HepG2 (cell line): Measurements from ENCODE around the gene ATP5MG. TPM values are rescaled to one million over a fixed set of nuclear protein-coding genes. Genes with fewer than 3 reads are reported as not detected.

Source experiments
- BHLHE40 ChIP-seq: IDR thresholded peaks from 2 replicates; pipeline ENCODE4 v1.6.1; 2011; ENCODE audit warnings: low read length, improper control_type of control experiment
- CBFB ChIP-seq: sonication (generic); formaldehyde crosslinking; IDR thresholded peaks from 2 replicates; pipeline ENCODE4 v1.4.0; 2020; ENCODE audit warnings: missing genetic modification reagents
- DMAP1 ChIP-seq: IDR thresholded peaks from 2 replicates; pipeline ENCODE4 v1.6.1; 2016
- HMGXB4 ChIP-seq, 2 experiments: sonication (generic) in 1 of 2; formaldehyde crosslinking in 1 of 2; IDR thresholded peaks; 2 replicates each; pipeline versions ENCODE4 v1.4.0 to v1.6.1; 2018 to 2020; ENCODE audit warnings: missing genetic modification reagents in 2 of 2, borderline replicate concordance in 1 of 2, low read depth in 1 of 2, mild to moderate bottlenecking in 1 of 2, missing biosample characterization in 1 of 2
- HNRNPUL1 ChIP-seq: fragments of 200-400 bp; formaldehyde crosslinking; IDR thresholded peaks from 2 replicates; pipeline ENCODE4 v1.6.1; 2017; ENCODE audit warnings: low read depth, mild to moderate bottlenecking, low read length, moderate library complexity
- KLF6 ChIP-seq: IDR thresholded peaks from 2 replicates; pipeline ENCODE4 v1.8.0; 2016; ENCODE audit warnings: missing biosample characterization, missing genetic modification reagents
- NR2C2 ChIP-seq: sonication (generic); formaldehyde crosslinking; IDR thresholded peaks from 2 replicates; pipeline ENCODE4 v1.4.0; 2020; ENCODE audit warnings: missing genetic modification reagents, mild to moderate bottlenecking, moderate library complexity, borderline replicate concordance
- POLR2AphosphoS5 ChIP-seq: IDR thresholded peaks from 2 replicates; pipeline ENCODE4 v1.6.1; 2012; ENCODE audit warnings: low read depth, low read length
- SIN3A ChIP-seq: IDR thresholded peaks from 2 replicates; pipeline ENCODE4 v1.6.1; 2011; ENCODE audit warnings: low read depth, mild to moderate bottlenecking, control low read depth, low read length, borderline replicate concordance
- U2AF2 ChIP-seq: fragments of 200-400 bp; formaldehyde crosslinking; IDR thresholded peaks from 2 replicates; pipeline ENCODE4 v1.6.1; 2017; ENCODE audit warnings: low read depth, mild to moderate bottlenecking, low read length
- ZBTB42 ChIP-seq: sonication (generic); formaldehyde crosslinking; IDR thresholded peaks from 2 replicates; pipeline ENCODE4 v1.5.0; 2020; ENCODE audit warnings: mild to moderate bottlenecking, missing genetic modification reagents
- ZBTB7A ChIP-seq: sonication (generic); formaldehyde crosslinking; IDR thresholded peaks from 2 replicates; pipeline ENCODE4 v1.8.0; 2022; ENCODE audit warnings: mild to moderate bottlenecking, missing genetic modification reagents
- ZC3H4 ChIP-seq: sonication (generic); formaldehyde crosslinking; IDR thresholded peaks from 2 replicates; pipeline ENCODE4 v1.4.0; 2020; ENCODE audit warnings: missing genetic modification reagents, borderline replicate concordance
- ZFY ChIP-seq: sonication (generic); formaldehyde crosslinking; IDR thresholded peaks from 2 replicates; pipeline ENCODE4 v1.4.0; 2020; ENCODE audit warnings: missing genetic modification reagents
- ZNF160 ChIP-seq: sonication (generic); formaldehyde crosslinking; IDR thresholded peaks from 2 replicates; pipeline ENCODE4 v1.8.0; 2022; ENCODE audit warnings: mild to moderate bottlenecking, inconsistent platforms, missing genetic modification reagents
- ZNF232 ChIP-seq: sonication (generic); formaldehyde crosslinking; IDR thresholded peaks from 2 replicates; pipeline ENCODE4 v1.4.0; 2020; ENCODE audit warnings: missing genetic modification reagents, borderline replicate concordance
- ZNF503 ChIP-seq: sonication (generic); formaldehyde crosslinking; IDR thresholded peaks from 2 replicates; pipeline ENCODE4 v1.4.0; 2020; ENCODE audit warnings: missing genetic modification reagents
- ZNF546 ChIP-seq: sonication (generic); formaldehyde crosslinking; conservative IDR thresholded peaks from 2 replicates; pipeline ENCODE4 v1.8.1; 2023; ENCODE audit warnings: mild to moderate bottlenecking, missing genetic modification reagents
- polyA plus RNA-seq, 8 experiments: library from polyadenylated mRNA; depleted of rRNA in 3 of 8; stranded (reverse) in 7 of 8; unstranded in 1 of 8; fragments of >200 nt; fragmentation: Illumina TruSeq in 4 of 8; extraction: Trizol in 4 of 8; gene quantifications; 2 replicates each; pipeline versions ENCODE4 v1.2.1 to v1.2.3, GENCODE V29; 2011 to 2016; ENCODE audit warnings: low read depth in 4 of 8, missing spikeins in 1 of 8, mixed read lengths in 1 of 8; ENCODE audit not compliant: insufficient read depth in 1 of 8
- total RNA-seq, 5 experiments: library from RNA; depleted of rRNA; stranded (reverse); fragments of >200 nt; fragmentation: Illumina TruSeq; extraction: Trizol; gene quantifications; 2 replicates each; pipeline ENCODE4 v1.2.3, GENCODE V29; 2016; ENCODE audit warnings: low read depth in 1 of 5
- TF ChIP-seq, protein P1 (sequence below): sonication (generic); formaldehyde crosslinking; IDR thresholded peaks from 2 replicates; pipeline ENCODE4 v1.5.1; 2020; ENCODE audit warnings: missing genetic modification reagents, mild to moderate bottlenecking, borderline replicate concordance
- TF ChIP-seq, protein P2 (sequence below): IDR thresholded peaks from 2 replicates; pipeline ENCODE4 v1.6.1; 2012; ENCODE audit warnings: inconsistent platforms
- TF ChIP-seq, protein P3 (sequence below): sonication (generic); formaldehyde crosslinking; IDR thresholded peaks from 2 replicates; pipeline ENCODE4 v1.8.1; 2023; ENCODE audit warnings: mild to moderate bottlenecking, missing genetic modification reagents

The ATP5MG gene
- total and polyA plus RNA-seq, 2 of the 13 experiments (the other 11 are each of a cell fraction or from before 2014, with no cell fraction given) = 260 to 320 TPM

DNA sequence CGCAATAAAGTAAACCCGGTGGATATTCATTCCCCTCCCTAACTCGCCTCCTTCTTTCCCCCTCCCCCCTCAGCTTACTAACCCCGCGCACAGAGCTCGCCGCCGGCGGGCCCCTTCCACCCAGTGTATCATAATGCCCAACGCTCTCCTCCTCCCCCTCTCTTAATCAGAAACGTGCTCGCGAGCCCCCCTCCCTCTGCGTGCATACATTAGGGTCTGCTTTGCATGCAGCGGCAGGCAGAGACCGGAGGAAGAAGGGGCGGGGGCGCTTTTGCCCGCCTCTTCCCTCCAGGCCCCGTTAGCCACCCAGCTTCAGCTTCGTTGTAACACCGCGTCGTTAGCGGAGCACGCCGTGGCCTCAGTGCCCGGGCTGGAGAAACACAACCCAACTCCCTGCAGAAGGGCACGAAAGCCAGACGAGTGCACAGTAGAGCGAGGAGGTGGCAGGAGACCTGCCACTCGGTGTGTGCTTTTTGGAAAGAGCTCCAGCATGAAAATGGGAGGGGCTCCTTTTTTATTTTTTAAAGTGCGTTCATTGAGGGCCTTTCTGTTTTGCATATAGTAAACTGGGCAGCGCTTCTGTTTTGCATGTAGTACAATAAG is 34.0 kb downstream of the ATP5MG start (continued):
- TF ChIP-seq, protein P1, sequence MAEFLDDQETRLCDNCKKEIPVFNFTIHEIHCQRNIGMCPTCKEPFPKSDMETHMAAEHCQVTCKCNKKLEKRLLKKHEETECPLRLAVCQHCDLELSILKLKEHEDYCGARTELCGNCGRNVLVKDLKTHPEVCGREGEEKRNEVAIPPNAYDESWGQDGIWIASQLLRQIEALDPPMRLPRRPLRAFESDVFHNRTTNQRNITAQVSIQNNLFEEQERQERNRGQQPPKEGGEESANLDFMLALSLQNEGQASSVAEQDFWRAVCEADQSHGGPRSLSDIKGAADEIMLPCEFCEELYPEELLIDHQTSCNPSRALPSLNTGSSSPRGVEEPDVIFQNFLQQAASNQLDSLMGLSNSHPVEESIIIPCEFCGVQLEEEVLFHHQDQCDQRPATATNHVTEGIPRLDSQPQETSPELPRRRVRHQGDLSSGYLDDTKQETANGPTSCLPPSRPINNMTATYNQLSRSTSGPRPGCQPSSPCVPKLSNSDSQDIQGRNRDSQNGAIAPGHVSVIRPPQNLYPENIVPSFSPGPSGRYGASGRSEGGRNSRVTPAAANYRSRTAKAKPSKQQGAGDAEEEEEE = no peak
- TF ChIP-seq HMGXB4 (CRISPR knock-in tag; IDR thresholded peaks at IDR 0.05; ENCODE audit: borderline replicate concordance in 1 of 2, low read depth in 1 of 2) (no peak), ZBTB42 (CRISPR knock-in tag) (0 out of 2 replicates have a peak, but pooled peaks have one; percentile 33), ZFY (peak; percentile 58; the same call in 1 of the 2 replicates), ZBTB7A (no peak; the same call in 1 of the 2 replicates), KLF6 (CRISPR knock-in tag) (0 out of 2 replicates have a peak, but pooled peaks have one; percentile 8), NR2C2 (CRISPR knock-in tag) (no peak), CBFB (CRISPR knock-in tag) (no peak), ZC3H4 (CRISPR knock-in tag) (0 out of 2 replicates have a peak, but pooled peaks have one; percentile 52), POLR2AphosphoS5 (peak; percentile 60; the same call in 1 of the 2 replicates), ZNF232 (CRISPR knock-in tag) (no peak), SIN3A (peak; percentile 25; the same call in 1 of the 2 replicates), ZNF160 (0 out of 2 replicates have a peak, but pooled peaks have one; percentile 6), U2AF2 (0 out of 2 replicates have a peak, but pooled peaks have one; percentile 28), ZNF503 (CRISPR knock-in tag) (no peak), HNRNPUL1 (no peak), BHLHE40 (peak; percentile 37; the same call in 1 of the 2 replicates), ZNF546 (CRISPR knock-in tag) (0 out of 2 replicates have a peak, but pooled peaks have one; percentile 3), DMAP1 (CRISPR knock-in tag) (peak; percentile 2; the same call in 1 of the 2 replicates)
- TF ChIP-seq, protein P2, sequence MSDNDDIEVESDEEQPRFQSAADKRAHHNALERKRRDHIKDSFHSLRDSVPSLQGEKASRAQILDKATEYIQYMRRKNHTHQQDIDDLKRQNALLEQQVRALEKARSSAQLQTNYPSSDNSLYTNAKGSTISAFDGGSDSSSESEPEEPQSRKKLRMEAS = no peak; the same call in 1 of the 2 replicates
- TF ChIP-seq, protein P3, sequence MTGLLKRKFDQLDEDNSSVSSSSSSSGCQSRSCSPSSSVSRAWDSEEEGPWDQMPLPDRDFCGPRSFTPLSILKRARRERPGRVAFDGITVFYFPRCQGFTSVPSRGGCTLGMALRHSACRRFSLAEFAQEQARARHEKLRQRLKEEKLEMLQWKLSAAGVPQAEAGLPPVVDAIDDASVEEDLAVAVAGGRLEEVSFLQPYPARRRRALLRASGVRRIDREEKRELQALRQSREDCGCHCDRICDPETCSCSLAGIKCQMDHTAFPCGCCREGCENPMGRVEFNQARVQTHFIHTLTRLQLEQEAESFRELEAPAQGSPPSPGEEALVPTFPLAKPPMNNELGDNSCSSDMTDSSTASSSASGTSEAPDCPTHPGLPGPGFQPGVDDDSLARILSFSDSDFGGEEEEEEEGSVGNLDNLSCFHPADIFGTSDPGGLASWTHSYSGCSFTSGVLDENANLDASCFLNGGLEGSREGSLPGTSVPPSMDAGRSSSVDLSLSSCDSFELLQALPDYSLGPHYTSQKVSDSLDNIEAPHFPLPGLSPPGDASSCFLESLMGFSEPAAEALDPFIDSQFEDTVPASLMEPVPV (CRISPR knock-in tag) = 0 out of 2 replicates have a peak, but pooled peaks have one; percentile 60
